ENCODE results near the gene GMCL1. TPM values are rescaled to one million over a fixed set of nuclear protein-coding genes. Genes with fewer than 3 reads are reported as not detected.

GMCL1 gene
- total and polyA plus RNA-seq, 2 of the 13 experiments (the other 11 are each of a cell fraction or from before 2014, with no cell fraction given), result 18.7 to 24.0 TPM

- TF ChIP-seq ZNF224 (CRISPR knock-in tag; IDR thresholded peaks at IDR 0.05) (no peak), MED13 (CRISPR knock-in tag; IDR thresholded peaks at IDR 0.05) (no peak), JUN (CRISPR knock-in tag; IDR thresholded peaks at IDR 0.05) (no peak), NR2F1 (CRISPR knock-in tag; IDR thresholded peaks at IDR 0.05) (peak; percentile 18 to 38; a peak in 1 of 4 replicates), JDP2 (CRISPR knock-in tag; IDR thresholded peaks at IDR 0.05; ENCODE audit: borderline replicate concordance) (no peak), ZGPAT (CRISPR knock-in tag; IDR thresholded peaks at IDR 0.05) (no peak), TBL1XR1 (IDR thresholded peaks at IDR 0.05; ENCODE audit: borderline replicate concordance, low read length, partially characterized antibody) (peak; percentile 53), SUZ12 (IDR thresholded peaks at IDR 0.05; ENCODE audit: low read depth, low read length) (no peak), PRPF4 (IDR thresholded peaks at IDR 0.05; ENCODE audit: low read depth, low read length, poor library complexity, severe bottlenecking) (no peak), TFDP1 (CRISPR knock-in tag; IDR thresholded peaks at IDR 0.05; ENCODE audit: borderline replicate concordance) (no peak), ZBTB46 (CRISPR knock-in tag; IDR thresholded peaks at IDR 0.05; ENCODE audit: borderline replicate concordance) (no peak), GPN1 (CRISPR knock-in tag; IDR thresholded peaks at IDR 0.05; ENCODE audit: borderline replicate concordance) (no peak), ZNF34 (CRISPR knock-in tag; IDR thresholded peaks at IDR 0.05; ENCODE audit: borderline replicate concordance) (no peak), STAG1 (CRISPR knock-in tag; IDR thresholded peaks at IDR 0.05) (no peak), MAFF (IDR thresholded peaks at IDR 0.05; ENCODE audit: low read depth, low read length) (no peak), EP300 (IDR thresholded peaks at IDR 0.05; ENCODE audit: low read depth in 2 of 2, low read length in 2 of 2) (peak; percentile 89; a peak in 3 of 4 replicates), EP300 (CRISPR knock-in tag; IDR thresholded peaks at IDR 0.05; ENCODE audit: borderline replicate concordance) (no peak; the same call in 1 of the 2 replicates), GFI1 (CRISPR knock-in tag; IDR thresholded peaks at IDR 0.05; ENCODE audit: borderline replicate concordance) (0 out of 2 replicates have a peak, but pooled peaks have one; percentile 58), ZNF703 (CRISPR knock-in tag; IDR thresholded peaks at IDR 0.05; ENCODE audit: borderline replicate concordance) (no peak), ZNF451 (CRISPR knock-in tag; IDR thresholded peaks at IDR 0.05) (no peak), ZNF468 (CRISPR knock-in tag; IDR thresholded peaks at IDR 0.05) (no peak), HMG20A (CRISPR knock-in tag; IDR thresholded peaks at IDR 0.05; ENCODE audit: borderline replicate concordance) (peak; percentile 73; the same call in 1 of the 2 replicates), CBFB (CRISPR knock-in tag; IDR thresholded peaks at IDR 0.05) (peak; percentile 54; the same call in 1 of the 2 replicates)
- TF ChIP-seq, protein P1, sequence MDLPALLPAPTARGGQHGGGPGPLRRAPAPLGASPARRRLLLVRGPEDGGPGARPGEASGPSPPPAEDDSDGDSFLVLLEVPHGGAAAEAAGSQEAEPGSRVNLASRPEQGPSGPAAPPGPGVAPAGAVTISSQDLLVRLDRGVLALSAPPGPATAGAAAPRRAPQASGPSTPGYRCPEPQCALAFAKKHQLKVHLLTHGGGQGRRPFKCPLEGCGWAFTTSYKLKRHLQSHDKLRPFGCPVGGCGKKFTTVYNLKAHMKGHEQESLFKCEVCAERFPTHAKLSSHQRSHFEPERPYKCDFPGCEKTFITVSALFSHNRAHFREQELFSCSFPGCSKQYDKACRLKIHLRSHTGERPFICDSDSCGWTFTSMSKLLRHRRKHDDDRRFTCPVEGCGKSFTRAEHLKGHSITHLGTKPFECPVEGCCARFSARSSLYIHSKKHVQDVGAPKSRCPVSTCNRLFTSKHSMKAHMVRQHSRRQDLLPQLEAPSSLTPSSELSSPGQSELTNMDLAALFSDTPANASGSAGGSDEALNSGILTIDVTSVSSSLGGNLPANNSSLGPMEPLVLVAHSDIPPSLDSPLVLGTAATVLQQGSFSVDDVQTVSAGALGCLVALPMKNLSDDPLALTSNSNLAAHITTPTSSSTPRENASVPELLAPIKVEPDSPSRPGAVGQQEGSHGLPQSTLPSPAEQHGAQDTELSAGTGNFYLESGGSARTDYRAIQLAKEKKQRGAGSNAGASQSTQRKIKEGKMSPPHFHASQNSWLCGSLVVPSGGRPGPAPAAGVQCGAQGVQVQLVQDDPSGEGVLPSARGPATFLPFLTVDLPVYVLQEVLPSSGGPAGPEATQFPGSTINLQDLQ (CRISPR knock-in tag; IDR thresholded peaks at IDR 0.05), result no peak
Measured at GRCh38 chr2:69926849-69927515, 97.5 kb downstream of the GMCL1 start (continued).
